C4-2B (cell line): ENCODE measurements around the gene LIN7A.

Experiments used
- CTCF ChIP-seq: fragments of 450-650 bp; conservative IDR thresholded peaks from 2 replicates; pipeline ENCODE4 v1.5.1; 2017; ENCODE audit warnings: mild to moderate bottlenecking
- ZFX ChIP-seq: fragments of 450-650 bp; IDR thresholded peaks from 2 replicates; pipeline ENCODE4 v1.6.1; 2017

- TF ChIP-seq CTCF = no peak
- TF ChIP-seq ZFX = no peak
These were observed 69.8 kb downstream of the LIN7A start for GRCh38 chr12:80867941-80868340.
